SK-N-SH (cell line): ENCODE data around the gene SWAP70. TPM values are rescaled to one million over a fixed set of nuclear protein-coding genes. Genes with fewer than 3 reads are reported as not detected.

Experiments
- CTCF ChIA-PET: fragments of 300-600, 350-600 bp; formaldehyde crosslinking; extraction: SDS; loops from one replicate; lab custom pipeline; 2021; lab: Yijun Ruan, JAX
- POLR2A ChIA-PET: fragments of 350-600 bp; sonication (Branson Sonifier 250); formaldehyde crosslinking; extraction: SDS; loops from one replicate; lab custom pipeline; 2020; ENCODE audit warnings: antibody characterized with exemption, inconsistent platforms; lab: Yijun Ruan, JAX
- DNase-seq: peaks from one replicate; pipeline ENCODE4 v3.0.0; 2012
- H2AFZ ChIP-seq: fragments of 200-600 bp; sonication (generic); 2 replicates; pipeline ENCODE4 v1.8.1; 2016; ENCODE audit warnings: antibody characterized with exemption, mild to moderate bottlenecking, low read depth
- H3F3A ChIP-seq: fragments of 200-600 bp; sonication (generic); replicated peaks from 2 replicates; pipeline ENCODE3; 2016; ENCODE audit warnings: antibody characterized with exemption, mild to moderate bottlenecking; ENCODE audit not compliant: insufficient read depth
- H3K27ac ChIP-seq, 2 experiments: fragments of 200-500 bp in 1 of 2; fragments of 200-600 bp in 1 of 2; sonication (Bioruptor generic) in 1 of 2; sonication (generic), shearing (Covaris generic) in 1 of 2; 2 replicates each; pipeline versions ENCODE4 v1.5.1 to v1.6.1; 2014 to 2016; ENCODE audit warnings: low read depth in 2 of 2, inconsistent platforms in 1 of 2, low read length in 1 of 2, mild to moderate bottlenecking in 1 of 2, mixed read lengths in 1 of 2
- H3K27me3 ChIP-seq: fragments of 200-600 bp; sonication (generic), shearing (Covaris generic); 2 replicates; pipeline ENCODE4 v1.6.1; 2016; ENCODE audit warnings: mixed run types; ENCODE audit not compliant: insufficient read depth
- H3K36me3 ChIP-seq, 2 experiments: fragments of 200-500 bp in 1 of 2; fragments of 200-600 bp in 1 of 2; sonication (Bioruptor generic) in 1 of 2; sonication (generic) in 1 of 2; replicated peaks in 1 of 2; 2 replicates each; pipeline versions ENCODE3 to v1.5.1; 2014 to 2016; ENCODE audit warnings: low read length in 1 of 2, mild to moderate bottlenecking in 1 of 2; ENCODE audit not compliant: insufficient read depth in 2 of 2, control insufficient read depth in 1 of 2
- H3K4me1 ChIP-seq, 2 experiments: fragments of 200-500 bp in 1 of 2; fragments of 200-600 bp in 1 of 2; sonication (Bioruptor generic) in 1 of 2; sonication (generic), shearing (Covaris generic) in 1 of 2; 2 replicates each; pipeline versions ENCODE4 v1.5.1 to v1.6.1; 2014 to 2016; ENCODE audit warnings: low read depth in 1 of 2, low read length in 1 of 2, mixed run types in 1 of 2; ENCODE audit not compliant: insufficient read depth in 2 of 2, control insufficient read depth in 1 of 2
- H3K4me2 ChIP-seq: fragments of 200-600 bp; sonication (generic), shearing (Covaris generic); 2 replicates; pipeline ENCODE4 v1.6.1; 2017; ENCODE audit warnings: mixed run types
- H3K4me3 ChIP-seq, 2 experiments: fragments of 200-500 bp in 1 of 2; fragments of 200-600 bp in 1 of 2; sonication (Bioruptor generic) in 1 of 2; sonication (generic), shearing (Covaris generic) in 1 of 2; 2 replicates each; pipeline versions ENCODE4 v1.5.1 to v1.8.1; 2014 to 2016; ENCODE audit warnings: low read depth in 2 of 2, inconsistent platforms in 1 of 2, low read length in 1 of 2, mild to moderate bottlenecking in 1 of 2, mixed read lengths in 1 of 2, moderate library complexity in 1 of 2
- H3K79me2 ChIP-seq: fragments of 200-600 bp; sonication (generic); 2 replicates; pipeline ENCODE4 v1.8.1; 2017; ENCODE audit warnings: mild to moderate bottlenecking; ENCODE audit not compliant: insufficient read depth
- H3K9ac ChIP-seq: fragments of 200-600 bp; sonication (generic); 2 replicates; pipeline ENCODE4 v1.6.1; 2017; ENCODE audit warnings: mixed run types
- H3K9me2 ChIP-seq: fragments of 200-600 bp; sonication (generic); 2 replicates; pipeline ENCODE4 v1.6.1; 2017; ENCODE audit warnings: mixed run types
- H3K9me3 ChIP-seq: fragments of 200-600 bp; sonication (generic); 2 replicates; pipeline ENCODE4 v1.6.1; 2017; ENCODE audit warnings: mixed run types, mild to moderate bottlenecking, moderate library complexity
- H4K20me1 ChIP-seq: fragments of 200-600 bp; sonication (generic); 2 replicates; pipeline ENCODE4 v1.6.1; 2017; ENCODE audit warnings: mild to moderate bottlenecking, mixed run types; ENCODE audit not compliant: insufficient read depth
- CHD2 ChIP-seq: fragments of 150-350 bp; IDR thresholded peaks from 2 replicates; pipeline ENCODE4 v1.6.1; 2018; ENCODE audit warnings: low read length; ENCODE audit not compliant: partially characterized antibody
- FOSL2 ChIP-seq: IDR thresholded peaks from 2 replicates; pipeline ENCODE4 v1.4.0; 2012; ENCODE audit warnings: low read depth, mild to moderate bottlenecking, moderate library complexity, borderline replicate concordance
- FOXM1 ChIP-seq: IDR thresholded peaks from 2 replicates; pipeline ENCODE4 v1.4.0; 2012; ENCODE audit warnings: low read depth, mild to moderate bottlenecking
- GABPA ChIP-seq: IDR thresholded peaks from 2 replicates; pipeline ENCODE4 v1.4.0; 2012; ENCODE audit warnings: low read depth, mild to moderate bottlenecking
- GATA2 ChIP-seq: sonication (generic); formaldehyde crosslinking; IDR thresholded peaks from 2 replicates; pipeline ENCODE4 v1.5.0; 2020; ENCODE audit warnings: mild to moderate bottlenecking, missing genetic modification reagents
- JUND ChIP-seq: IDR thresholded peaks from 2 replicates; pipeline ENCODE4 v1.4.0; 2012
- NFIC ChIP-seq: IDR thresholded peaks from 2 replicates; pipeline ENCODE4 v1.4.0; 2012; ENCODE audit warnings: borderline replicate concordance
- RAD21 ChIP-seq: IDR thresholded peaks from 2 replicates; pipeline ENCODE4 v1.6.1; 2012; ENCODE audit warnings: mild to moderate bottlenecking, low read length
- RCOR1 ChIP-seq: fragments of 150-350 bp; IDR thresholded peaks from 2 replicates; pipeline ENCODE4 v1.6.1; 2017; ENCODE audit warnings: antibody characterized with exemption, low read length
- RFX5 ChIP-seq: IDR thresholded peaks from 2 replicates; pipeline ENCODE4 v1.6.1; 2012; ENCODE audit warnings: mild to moderate bottlenecking, improper control_type of control experiment, low read length
- SIN3A ChIP-seq: IDR thresholded peaks from 2 replicates; pipeline ENCODE4 v1.6.1; 2012; ENCODE audit warnings: low read depth, mild to moderate bottlenecking, low read length, moderate library complexity, borderline replicate concordance
- SMC3 ChIP-seq: IDR thresholded peaks from 2 replicates; pipeline ENCODE4 v1.6.1; 2012; ENCODE audit warnings: low read depth, low read length, improper control_type of control experiment
- TCF12 ChIP-seq: IDR thresholded peaks from 2 replicates; pipeline ENCODE4 v1.4.0; 2012
- YY1 ChIP-seq: IDR thresholded peaks from 2 replicates; pipeline ENCODE4 v1.4.0; 2012; ENCODE audit warnings: low read depth, mild to moderate bottlenecking
- whole genome bisulfite sequencing: methylation state at CpG from one replicate; pipeline ENCODE4 v1.1.6; 2017; ENCODE audit warnings: low lambda C conversion rate; 5-methylcytosine and 5-hydroxymethylcytosine counted together
- polyA plus RNA-seq, 3 experiments: library from polyadenylated mRNA; depleted of rRNA; stranded (reverse); fragments of >200 nt; gene quantifications; 2 replicates each; pipeline ENCODE4 v1.2.3, GENCODE V29; 2012
- TF ChIP-seq, protein P1 (sequence below): IDR thresholded peaks from 2 replicates; pipeline ENCODE4 v1.4.0; 2012; ENCODE audit warnings: low read depth
- TF ChIP-seq, protein P2 (sequence below): IDR thresholded peaks from 2 replicates; pipeline ENCODE4; 2012
- TF ChIP-seq, protein P3 (sequence below): IDR thresholded peaks from 2 replicates; pipeline ENCODE4 v1.4.0; 2012; ENCODE audit warnings: low read depth, borderline replicate concordance
- TF ChIP-seq, protein P4 (sequence below): IDR thresholded peaks from 2 replicates; pipeline ENCODE4 v1.4.0; 2012; ENCODE audit warnings: low read depth, borderline replicate concordance
- TF ChIP-seq, protein P5 (sequence below): fragments of 200-600 bp; sonication (generic); IDR thresholded peaks from 2 replicates; pipeline ENCODE4 v1.6.1; 2017; ENCODE audit warnings: antibody characterized with exemption, mild to moderate bottlenecking, moderate library complexity
- TF ChIP-seq, protein P6 (sequence below): fragments of 150-350 bp; IDR thresholded peaks from 2 replicates; pipeline ENCODE4 v1.6.1; 2016; ENCODE audit warnings: mild to moderate bottlenecking, low read depth, low read length

The SWAP70 gene
- polyA plus RNA-seq, 1 of the 3 experiments (the other 2 are of a cell fraction) = 10.6 TPM

DNA sequence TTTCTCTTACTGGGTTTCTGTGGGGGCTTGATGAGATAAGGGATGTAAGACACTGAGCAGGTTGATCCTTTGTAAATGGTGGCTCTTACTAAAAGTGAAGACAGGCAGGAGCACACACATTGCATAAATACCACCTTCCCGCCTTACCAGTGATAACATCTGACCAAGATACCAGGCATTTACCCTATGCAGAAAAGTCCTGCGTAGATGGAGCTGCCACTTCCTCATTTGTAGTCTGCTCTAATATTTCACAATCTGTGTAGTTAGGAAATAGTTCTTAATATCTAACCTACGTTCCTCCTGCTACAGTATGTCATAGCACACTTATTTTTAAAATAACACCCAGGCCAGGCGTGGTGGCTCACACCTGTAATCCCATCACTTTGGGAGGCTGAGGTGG is 23.9 kb upstream of the SWAP70 start (continued):
- TF ChIP-seq NFIC (no peak), FOSL2 (no peak), FOXM1 (no peak), GATA2 (no peak)
- TF ChIP-seq, protein P1, sequence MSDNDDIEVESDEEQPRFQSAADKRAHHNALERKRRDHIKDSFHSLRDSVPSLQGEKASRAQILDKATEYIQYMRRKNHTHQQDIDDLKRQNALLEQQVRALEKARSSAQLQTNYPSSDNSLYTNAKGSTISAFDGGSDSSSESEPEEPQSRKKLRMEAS = no peak
- TF ChIP-seq, protein P2, sequence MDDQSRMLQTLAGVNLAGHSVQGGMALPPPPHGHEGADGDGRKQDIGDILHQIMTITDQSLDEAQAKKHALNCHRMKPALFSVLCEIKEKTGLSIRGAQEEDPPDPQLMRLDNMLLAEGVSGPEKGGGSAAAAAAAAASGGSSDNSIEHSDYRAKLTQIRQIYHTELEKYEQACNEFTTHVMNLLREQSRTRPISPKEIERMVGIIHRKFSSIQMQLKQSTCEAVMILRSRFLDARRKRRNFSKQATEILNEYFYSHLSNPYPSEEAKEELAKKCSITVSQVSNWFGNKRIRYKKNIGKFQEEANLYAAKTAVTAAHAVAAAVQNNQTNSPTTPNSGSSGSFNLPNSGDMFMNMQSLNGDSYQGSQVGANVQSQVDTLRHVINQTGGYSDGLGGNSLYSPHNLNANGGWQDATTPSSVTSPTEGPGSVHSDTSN = no peak
- TF ChIP-seq, protein P3, sequence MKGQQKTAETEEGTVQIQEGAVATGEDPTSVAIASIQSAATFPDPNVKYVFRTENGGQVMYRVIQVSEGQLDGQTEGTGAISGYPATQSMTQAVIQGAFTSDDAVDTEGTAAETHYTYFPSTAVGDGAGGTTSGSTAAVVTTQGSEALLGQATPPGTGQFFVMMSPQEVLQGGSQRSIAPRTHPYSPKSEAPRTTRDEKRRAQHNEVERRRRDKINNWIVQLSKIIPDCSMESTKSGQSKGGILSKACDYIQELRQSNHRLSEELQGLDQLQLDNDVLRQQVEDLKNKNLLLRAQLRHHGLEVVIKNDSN = no peak
- TF ChIP-seq, protein P4, sequence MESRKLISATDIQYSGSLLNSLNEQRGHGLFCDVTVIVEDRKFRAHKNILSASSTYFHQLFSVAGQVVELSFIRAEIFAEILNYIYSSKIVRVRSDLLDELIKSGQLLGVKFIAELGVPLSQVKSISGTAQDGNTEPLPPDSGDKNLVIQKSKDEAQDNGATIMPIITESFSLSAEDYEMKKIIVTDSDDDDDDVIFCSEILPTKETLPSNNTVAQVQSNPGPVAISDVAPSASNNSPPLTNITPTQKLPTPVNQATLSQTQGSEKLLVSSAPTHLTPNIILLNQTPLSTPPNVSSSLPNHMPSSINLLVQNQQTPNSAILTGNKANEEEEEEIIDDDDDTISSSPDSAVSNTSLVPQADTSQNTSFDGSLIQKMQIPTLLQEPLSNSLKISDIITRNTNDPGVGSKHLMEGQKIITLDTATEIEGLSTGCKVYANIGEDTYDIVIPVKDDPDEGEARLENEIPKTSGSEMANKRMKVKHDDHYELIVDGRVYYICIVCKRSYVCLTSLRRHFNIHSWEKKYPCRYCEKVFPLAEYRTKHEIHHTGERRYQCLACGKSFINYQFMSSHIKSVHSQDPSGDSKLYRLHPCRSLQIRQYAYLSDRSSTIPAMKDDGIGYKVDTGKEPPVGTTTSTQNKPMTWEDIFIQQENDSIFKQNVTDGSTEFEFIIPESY = no peak

DNA sequence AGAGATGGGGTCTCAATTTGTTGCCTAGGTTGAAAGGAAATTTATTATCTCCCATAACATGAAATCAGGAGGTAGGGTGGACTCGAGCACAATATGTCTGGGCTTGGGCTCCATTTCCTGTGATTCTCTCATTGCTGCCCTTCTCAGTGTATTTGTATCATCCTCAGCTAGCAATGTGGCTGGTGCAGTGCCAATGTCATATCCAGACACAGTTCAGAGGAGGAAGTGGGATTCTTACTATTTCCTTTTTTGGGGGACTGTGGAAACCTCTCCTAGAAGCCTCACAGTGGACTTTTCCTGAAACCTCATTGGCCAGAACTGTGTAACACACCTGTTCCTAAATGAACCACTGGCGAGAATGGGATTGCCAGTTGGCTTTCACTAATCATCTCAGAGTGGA is 21.0 kb upstream of the SWAP70 start:
- H3K4me1 ChIP-seq = peaks cover 0 to 2% of the 10 kb centered on the region in 2 experiments; a peak in 1 of 4 replicates
- no peak overlapping the region for H3K27ac ChIP-seq
- H3F3A ChIP-seq = no peaks in the 10 kb centered on the region
- no peaks in the 10 kb centered on the region for H4K20me1 ChIP-seq
- ChIA-PET CTCF (no interaction called here), POLR2A (no interaction called here)
- DNase-seq = no peak
- H3K4me3 ChIP-seq = no peak overlapping the region
- H3K9me2 ChIP-seq = no peaks in the 10 kb centered on the region
- WGBS = 73% methylated on average over 2 of the region's 2 CpGs
- TF ChIP-seq, protein P5, sequence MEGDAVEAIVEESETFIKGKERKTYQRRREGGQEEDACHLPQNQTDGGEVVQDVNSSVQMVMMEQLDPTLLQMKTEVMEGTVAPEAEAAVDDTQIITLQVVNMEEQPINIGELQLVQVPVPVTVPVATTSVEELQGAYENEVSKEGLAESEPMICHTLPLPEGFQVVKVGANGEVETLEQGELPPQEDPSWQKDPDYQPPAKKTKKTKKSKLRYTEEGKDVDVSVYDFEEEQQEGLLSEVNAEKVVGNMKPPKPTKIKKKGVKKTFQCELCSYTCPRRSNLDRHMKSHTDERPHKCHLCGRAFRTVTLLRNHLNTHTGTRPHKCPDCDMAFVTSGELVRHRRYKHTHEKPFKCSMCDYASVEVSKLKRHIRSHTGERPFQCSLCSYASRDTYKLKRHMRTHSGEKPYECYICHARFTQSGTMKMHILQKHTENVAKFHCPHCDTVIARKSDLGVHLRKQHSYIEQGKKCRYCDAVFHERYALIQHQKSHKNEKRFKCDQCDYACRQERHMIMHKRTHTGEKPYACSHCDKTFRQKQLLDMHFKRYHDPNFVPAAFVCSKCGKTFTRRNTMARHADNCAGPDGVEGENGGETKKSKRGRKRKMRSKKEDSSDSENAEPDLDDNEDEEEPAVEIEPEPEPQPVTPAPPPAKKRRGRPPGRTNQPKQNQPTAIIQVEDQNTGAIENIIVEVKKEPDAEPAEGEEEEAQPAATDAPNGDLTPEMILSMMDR = no peak
- TF ChIP-seq RAD21 = no peak
- no peak for TF ChIP-seq RFX5
- no peak for TF ChIP-seq JUND
- no peak for TF ChIP-seq CHD2
- TF ChIP-seq, protein P3 = no peak
- TF ChIP-seq, protein P6, sequence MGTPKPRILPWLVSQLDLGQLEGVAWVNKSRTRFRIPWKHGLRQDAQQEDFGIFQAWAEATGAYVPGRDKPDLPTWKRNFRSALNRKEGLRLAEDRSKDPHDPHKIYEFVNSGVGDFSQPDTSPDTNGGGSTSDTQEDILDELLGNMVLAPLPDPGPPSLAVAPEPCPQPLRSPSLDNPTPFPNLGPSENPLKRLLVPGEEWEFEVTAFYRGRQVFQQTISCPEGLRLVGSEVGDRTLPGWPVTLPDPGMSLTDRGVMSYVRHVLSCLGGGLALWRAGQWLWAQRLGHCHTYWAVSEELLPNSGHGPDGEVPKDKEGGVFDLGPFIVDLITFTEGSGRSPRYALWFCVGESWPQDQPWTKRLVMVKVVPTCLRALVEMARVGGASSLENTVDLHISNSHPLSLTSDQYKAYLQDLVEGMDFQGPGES = no peak
- no peak for TF ChIP-seq SIN3A
- TF ChIP-seq SMC3 = no peak
- no peak for TF ChIP-seq GABPA
- TF ChIP-seq, protein P2 = no peak
- no peak for TF ChIP-seq YY1
- TF ChIP-seq RCOR1 = no peak
- TF ChIP-seq TCF12 = no peak
- H3K79me2 ChIP-seq = no peaks in the 10 kb centered on the region
- no peaks in the 10 kb centered on the region for H3K9me3 ChIP-seq
- no peak overlapping the region for H3K4me2 ChIP-seq
- no peak overlapping the region for H3K9ac ChIP-seq
- no peaks in the 10 kb centered on the region for H3K36me3 ChIP-seq
- no peaks in the 10 kb centered on the region for H3K27me3 ChIP-seq
- no peak overlapping the region for H2AFZ ChIP-seq
